Mononuclear cell (primary cell): ENCODE data around the gene BLVRA. TPM values are rescaled to one million over a fixed set of nuclear protein-coding genes. Genes with fewer than 3 reads are reported as not detected.

Source experiments
- H3K27me3 ChIP-seq: 2 replicates; pipeline ENCODE4 v1.6.0; 2011; ENCODE audit warnings: low read length, control low read depth; ENCODE audit not compliant: insufficient read depth
- H3K4me1 ChIP-seq: 2 replicates; pipeline ENCODE4 v1.5.1; 2011; ENCODE audit warnings: mild to moderate bottlenecking, low read length, control low read depth; ENCODE audit not compliant: insufficient read depth
- H3K4me3 ChIP-seq: 2 replicates; pipeline ENCODE4 v1.5.1; 2011; ENCODE audit warnings: mild to moderate bottlenecking, low read length, moderate library complexity
- H3K9me3 ChIP-seq: 2 replicates; pipeline ENCODE4 v1.5.1; 2011; ENCODE audit warnings: low read depth, mild to moderate bottlenecking, control low read depth, low read length
- total RNA-seq: library from RNA; depleted of rRNA; stranded (reverse); fragments of >200 nt; gene quantifications from one replicate; pipeline ENCODE4 v1.2.3, GENCODE V29; 2012

Gene BLVRA
- total RNA-seq, 1 donor, result 24.1 TPM

- Histone ChIP-seq H3K27me3 (no peaks in the 10 kb centered on the region), H3K4me3 (no peak overlapping the region), H3K9me3 (no peaks in the 10 kb centered on the region), H3K4me1 (peaks cover 10% of the 10 kb centered on the region)
Observed at GRCh38 chr7:43735403-43735801, 23.1 kb upstream of the BLVRA start.

- H3K27me3 ChIP-seq, result no peaks in the 10 kb centered on the region
Observed at GRCh38 chr7:43735802-43736603, 22.5 kb upstream of the BLVRA start.

GRCh38 chr7:43737467-43738127 is 20.9 kb upstream of the BLVRA start:
- Histone ChIP-seq H3K4me1 (peaks cover 10% of the 10 kb centered on the region), H3K27me3 (no peaks in the 10 kb centered on the region), H3K4me3 (no peak overlapping the region), H3K9me3 (no peaks in the 10 kb centered on the region)

More at GRCh38 chr7:43735802-43736603, 22.5 kb upstream of the BLVRA start:
- peaks cover 10% of the 10 kb centered on the region for H3K4me1 ChIP-seq
- no peaks in the 10 kb centered on the region for H3K9me3 ChIP-seq
- no peak overlapping the region for H3K4me3 ChIP-seq

- no peaks in the 10 kb centered on the region for H3K9me3 ChIP-seq
- no peak overlapping the region for H3K4me3 ChIP-seq
- no peaks in the 10 kb centered on the region for H3K27me3 ChIP-seq
- peaks cover 7% of the 10 kb centered on the region for H3K4me1 ChIP-seq
Observed at GRCh38 chr7:43742692-43743091, 15.8 kb upstream of the BLVRA start.

- H3K4me3 ChIP-seq, result no peak overlapping the region
- no peaks in the 10 kb centered on the region for H3K27me3 ChIP-seq
- no peaks in the 10 kb centered on the region for H3K9me3 ChIP-seq
- peaks cover 50% of the 10 kb centered on the region for H3K4me1 ChIP-seq
Observed at GRCh38 chr7:43747328-43748105, 11.0 kb upstream of the BLVRA start.

GRCh38 chr7:43749383-43749940 is 9.0 kb upstream of the BLVRA start:
- H3K27me3 ChIP-seq, result no peaks in the 10 kb centered on the region
- no peak overlapping the region for H3K4me3 ChIP-seq
- no peaks in the 10 kb centered on the region for H3K9me3 ChIP-seq
- peaks cover 70% of the 10 kb centered on the region for H3K4me1 ChIP-seq

- H3K27me3 ChIP-seq, result no peaks in the 10 kb centered on the region
- peaks cover 76% of the 10 kb centered on the region for H3K4me1 ChIP-seq
- H3K4me3 ChIP-seq, result no peak overlapping the region
- no peaks in the 10 kb centered on the region for H3K9me3 ChIP-seq
Observed at GRCh38 chr7:43750016-43750887, 8.2 kb upstream of the BLVRA start.

GRCh38 chr7:43752411-43752810 is 6.1 kb upstream of the BLVRA start:
- Histone ChIP-seq H3K4me1 (peaks cover 82% of the 10 kb centered on the region), H3K4me3 (no peak overlapping the region), H3K27me3 (no peaks in the 10 kb centered on the region), H3K9me3 (no peaks in the 10 kb centered on the region)

- Histone ChIP-seq H3K27me3 (no peaks in the 10 kb centered on the region), H3K4me3 (no peak overlapping the region), H3K9me3 (no peaks in the 10 kb centered on the region), H3K4me1 (peaks cover 86% of the 10 kb centered on the region)
Observed at GRCh38 chr7:43753271-43753810, 5.1 kb upstream of the BLVRA start.

- Histone ChIP-seq H3K4me1 (peaks cover 81% of the 10 kb centered on the region), H3K27me3 (no peaks in the 10 kb centered on the region), H3K9me3 (no peaks in the 10 kb centered on the region), H3K4me3 (no peak overlapping the region)
Observed at GRCh38 chr7:43753843-43754242, 4.6 kb upstream of the BLVRA start.

- Histone ChIP-seq H3K4me3 (no peak overlapping the region), H3K9me3 (no peaks in the 10 kb centered on the region), H3K4me1 (peaks cover 79% of the 10 kb centered on the region), H3K27me3 (no peaks in the 10 kb centered on the region)
Observed at GRCh38 chr7:43754596-43754995, 3.9 kb upstream of the BLVRA start.

GRCh38 chr7:43756368-43757072 is 2.0 kb upstream of the BLVRA start:
- Histone ChIP-seq H3K9me3 (no peaks in the 10 kb centered on the region), H3K4me1 (peaks cover 74% of the 10 kb centered on the region), H3K27me3 (no peaks in the 10 kb centered on the region), H3K4me3 (no peak overlapping the region)

- Histone ChIP-seq H3K27me3 (no peaks in the 10 kb centered on the region), H3K4me1 (peaks cover 74% of the 10 kb centered on the region), H3K9me3 (no peaks in the 10 kb centered on the region), H3K4me3 (no peak overlapping the region)
Observed at GRCh38 chr7:43757073-43757720, 1.3 kb upstream of the BLVRA start.
